B cell (primary cell): Measurements from ENCODE around the gene TMEM38B.

ENCODE experiments used
- EZH2 ChIP-seq: IDR thresholded peaks from 2 replicates; pipeline ENCODE4 v1.6.1; 2012; ENCODE audit warnings: borderline replicate concordance, low read depth, mild to moderate bottlenecking, moderate library complexity, low read length; ENCODE audit not compliant: insufficient read depth, poor library complexity, severe bottlenecking
- TF ChIP-seq, protein P1 (sequence below): fragments of 200-600 bp; IDR thresholded peaks from one replicate; pipeline ENCODE4 v1.8.0; 2022; ENCODE audit warnings: antibody characterized with exemption, mild to moderate bottlenecking

DNA sequence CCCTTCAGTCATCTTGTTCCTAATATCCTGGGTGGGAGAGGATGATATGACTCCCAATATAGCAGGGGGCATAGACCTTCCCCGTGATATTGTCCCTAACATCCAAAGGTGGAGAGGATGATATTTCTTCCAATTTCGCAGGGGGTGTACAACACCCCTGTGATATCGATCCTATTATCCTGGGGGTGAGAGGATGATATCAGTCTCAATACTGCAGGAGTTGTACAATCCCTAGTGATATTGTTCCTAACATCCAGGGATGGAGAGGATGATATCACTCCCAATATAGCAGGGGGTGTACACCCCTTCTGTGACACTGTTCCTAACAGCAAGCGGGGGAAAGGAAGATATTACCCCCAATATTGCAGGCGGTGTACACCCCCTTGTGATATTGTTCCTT, 122.6 kb downstream of the TMEM38B start:
- TF ChIP-seq, protein P1, sequence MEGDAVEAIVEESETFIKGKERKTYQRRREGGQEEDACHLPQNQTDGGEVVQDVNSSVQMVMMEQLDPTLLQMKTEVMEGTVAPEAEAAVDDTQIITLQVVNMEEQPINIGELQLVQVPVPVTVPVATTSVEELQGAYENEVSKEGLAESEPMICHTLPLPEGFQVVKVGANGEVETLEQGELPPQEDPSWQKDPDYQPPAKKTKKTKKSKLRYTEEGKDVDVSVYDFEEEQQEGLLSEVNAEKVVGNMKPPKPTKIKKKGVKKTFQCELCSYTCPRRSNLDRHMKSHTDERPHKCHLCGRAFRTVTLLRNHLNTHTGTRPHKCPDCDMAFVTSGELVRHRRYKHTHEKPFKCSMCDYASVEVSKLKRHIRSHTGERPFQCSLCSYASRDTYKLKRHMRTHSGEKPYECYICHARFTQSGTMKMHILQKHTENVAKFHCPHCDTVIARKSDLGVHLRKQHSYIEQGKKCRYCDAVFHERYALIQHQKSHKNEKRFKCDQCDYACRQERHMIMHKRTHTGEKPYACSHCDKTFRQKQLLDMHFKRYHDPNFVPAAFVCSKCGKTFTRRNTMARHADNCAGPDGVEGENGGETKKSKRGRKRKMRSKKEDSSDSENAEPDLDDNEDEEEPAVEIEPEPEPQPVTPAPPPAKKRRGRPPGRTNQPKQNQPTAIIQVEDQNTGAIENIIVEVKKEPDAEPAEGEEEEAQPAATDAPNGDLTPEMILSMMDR: no peak
- TF ChIP-seq EZH2: no peak
